SHP77 treated with DMSO at 0.1 percent for 48 hours (cell line): ENCODE measurements around the gene ZNF80.

Experiments
- DNase-seq: peaks from one replicate; lab custom pipeline; 2025; lab: John Stamatoyannopoulos, UW

Gene ZNF80

DNA sequence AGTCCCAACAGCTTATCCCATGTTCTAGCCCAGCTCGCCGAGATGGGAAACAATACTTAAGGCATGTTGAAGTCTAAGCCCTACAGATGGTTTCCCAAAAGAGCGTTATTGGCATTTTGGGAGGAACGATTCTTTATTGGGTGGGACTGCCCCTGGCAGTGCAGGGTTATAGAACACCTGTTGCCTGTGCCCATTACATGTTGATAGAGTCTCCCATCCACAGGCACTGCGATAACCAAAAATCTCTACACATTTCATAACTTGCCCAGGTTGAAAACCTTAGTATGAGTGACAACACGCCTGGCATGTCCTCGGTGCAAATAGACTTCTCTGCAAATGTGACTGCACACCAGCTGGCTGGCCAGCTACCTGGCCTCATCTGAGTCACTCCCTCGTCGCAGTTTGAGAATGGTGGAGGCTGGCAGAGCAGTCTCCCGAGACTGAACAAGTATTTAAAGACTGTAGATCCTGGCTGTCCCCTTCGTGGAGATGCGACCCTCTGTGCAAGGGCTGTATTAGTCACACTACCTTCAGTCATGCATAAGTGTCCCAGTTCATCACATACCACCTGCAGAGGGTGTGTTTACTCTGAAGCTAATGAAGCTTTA, 18.7 kb downstream of the ZNF80 start:
- no peak for DNase-seq

DNA sequence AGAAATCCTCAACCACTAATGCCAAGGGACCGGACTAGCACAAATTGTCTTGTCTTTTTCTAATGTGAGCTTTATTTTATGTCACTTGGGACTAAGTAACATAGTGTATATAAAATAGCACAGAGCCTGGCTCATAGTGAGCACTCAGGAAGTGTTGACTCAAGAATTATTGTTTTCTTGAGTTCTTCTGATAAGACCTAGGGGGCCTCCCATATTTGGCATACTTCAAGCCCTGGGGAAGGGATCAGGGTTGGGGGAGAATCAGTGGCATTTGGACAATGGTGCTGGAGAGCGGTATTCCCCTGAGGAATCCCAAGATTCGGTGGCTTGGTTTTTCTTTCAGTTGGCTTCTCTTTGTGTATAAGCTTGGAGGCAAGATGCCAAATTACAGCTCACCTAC, 19.4 kb downstream of the ZNF80 start:
- DNase-seq: no peak

DNA sequence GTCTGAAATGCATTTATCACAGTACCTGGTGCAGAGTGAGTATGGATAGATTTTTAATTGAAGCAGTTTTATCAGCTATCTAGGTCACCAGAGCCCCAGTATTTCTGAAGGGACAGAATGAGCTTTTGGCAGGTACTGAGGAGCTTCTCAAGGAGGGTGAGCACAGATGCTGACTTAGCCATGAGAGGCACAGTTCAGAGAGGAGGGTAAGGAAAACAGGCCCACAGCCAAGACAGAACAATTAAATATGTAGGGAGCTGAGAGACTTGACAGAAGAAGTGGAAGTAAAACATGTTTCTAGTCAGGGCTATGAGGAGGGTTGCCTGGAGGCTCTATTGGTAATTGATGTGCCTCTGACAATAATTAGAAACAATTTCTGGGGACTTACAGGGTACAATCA, 20.1 kb downstream of the ZNF80 start:
- DNase-seq: no peak

DNA sequence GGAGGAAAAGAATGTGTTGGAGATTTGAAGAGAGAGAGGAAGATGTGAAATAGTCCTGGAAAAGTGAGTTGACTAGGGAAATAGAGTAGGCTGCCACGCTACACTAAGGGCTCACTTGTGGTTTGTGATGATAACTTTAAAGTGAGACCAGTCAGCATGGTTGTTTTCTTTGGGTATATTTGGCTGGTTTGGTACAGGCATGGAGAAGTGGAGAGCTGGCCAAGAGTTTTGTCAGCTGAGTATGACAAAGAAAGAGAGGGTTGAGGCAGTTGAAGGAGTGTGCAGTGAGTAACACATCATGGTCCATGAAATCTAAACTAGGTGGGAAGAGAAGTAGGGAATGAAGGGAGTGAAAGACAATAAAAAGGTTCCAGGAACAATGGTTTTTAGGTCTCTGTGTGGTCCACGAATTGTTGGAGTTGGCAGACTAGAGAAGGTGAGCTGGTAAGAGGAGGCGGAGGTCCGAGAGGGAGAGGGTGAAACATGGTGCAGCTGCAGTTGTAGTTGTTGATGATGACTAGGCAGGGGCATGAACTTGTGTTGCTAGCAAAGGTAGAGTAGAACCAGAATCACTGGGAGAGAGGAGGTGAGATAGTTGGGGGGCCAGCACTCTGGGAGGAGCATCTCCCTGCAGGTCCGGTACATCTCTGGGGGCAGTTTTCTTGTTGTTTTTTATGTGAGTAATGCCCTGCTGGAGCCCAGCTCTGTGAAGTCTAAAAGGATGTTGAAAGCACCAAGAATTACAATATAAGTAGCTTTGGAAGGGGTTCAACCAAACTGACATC, 21.0 kb downstream of the ZNF80 start:
- no peak for DNase-seq

DNA sequence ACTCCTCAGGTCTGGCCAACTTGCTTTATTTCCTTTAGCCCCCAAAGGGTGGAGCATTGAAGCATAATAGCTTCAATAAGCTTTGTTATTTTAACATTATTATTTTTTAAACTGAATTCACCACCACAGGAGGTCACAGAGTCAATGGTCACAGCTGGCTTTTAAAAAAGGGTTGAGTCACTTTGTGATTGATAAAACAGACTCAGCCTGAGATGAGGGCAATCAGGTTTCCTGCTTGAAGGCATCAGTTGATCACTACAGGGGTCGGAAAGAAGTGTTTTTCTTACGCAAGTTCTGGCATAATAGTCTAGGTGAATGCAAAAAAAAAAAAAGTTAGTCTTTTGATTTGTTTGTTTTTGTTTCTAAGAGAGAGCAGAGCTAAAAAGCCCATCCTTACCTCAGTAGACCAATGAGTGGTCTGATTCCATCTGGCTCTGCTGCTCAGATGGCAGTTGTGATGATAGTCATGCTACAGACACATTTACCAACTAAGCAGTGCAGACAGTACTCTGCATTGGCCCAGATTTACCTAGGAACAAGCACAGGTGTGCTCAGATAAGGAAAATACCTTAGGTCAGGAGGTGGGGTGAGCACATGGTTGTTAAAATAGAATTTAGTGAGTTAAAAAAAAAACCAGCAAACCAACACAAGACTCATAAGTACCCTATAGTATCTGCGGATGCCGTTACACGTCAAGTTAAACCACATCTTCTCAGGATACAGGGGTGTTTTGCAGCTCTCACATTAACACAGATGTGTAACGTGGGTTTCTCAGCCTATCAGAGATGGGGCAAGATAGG, 22.6 kb downstream of the ZNF80 start:
- no peak for DNase-seq

DNA sequence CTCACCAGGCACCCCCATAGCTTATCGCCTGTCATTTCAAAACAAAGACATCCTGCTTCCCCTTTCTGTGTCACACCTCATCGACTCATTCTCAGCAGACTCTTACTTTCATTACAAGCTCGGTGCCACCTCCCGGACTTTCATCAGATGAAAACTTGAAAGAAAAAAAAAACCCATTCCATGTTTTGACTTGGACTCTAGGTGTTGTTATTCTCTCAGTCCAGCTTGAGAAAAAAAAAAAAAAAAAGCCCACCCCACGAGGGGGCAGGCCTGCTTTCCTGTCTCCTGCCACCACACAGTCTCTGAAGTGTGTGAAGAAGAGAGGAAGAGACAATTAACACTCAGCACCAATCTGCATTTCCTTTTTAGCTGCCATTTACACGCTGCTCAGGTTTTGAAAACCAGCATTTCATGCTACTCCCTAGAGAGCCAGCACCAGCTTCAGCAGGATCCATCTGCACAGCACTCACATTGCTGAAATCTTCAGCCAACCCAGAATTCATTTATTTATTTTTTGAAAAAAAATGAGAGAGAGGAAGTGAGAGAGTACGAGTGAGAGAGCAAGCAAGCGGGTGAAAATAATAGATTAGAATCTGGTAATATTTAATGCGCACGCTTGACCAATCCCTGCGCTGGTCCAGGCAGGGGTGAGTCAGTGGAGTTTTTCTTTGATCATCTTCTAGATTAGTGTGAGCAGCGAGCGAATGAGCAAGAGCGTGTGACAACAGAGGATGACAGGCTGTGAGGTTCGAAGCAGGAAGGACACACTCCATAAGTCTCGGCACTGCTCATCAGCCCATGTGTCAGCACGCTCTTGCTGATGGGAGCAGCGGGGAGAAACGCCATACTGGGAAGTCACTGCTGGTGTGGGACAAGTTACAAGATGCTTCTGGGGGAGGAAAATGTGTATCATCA, 23.5 kb downstream of the ZNF80 start:
- DNase-seq: no peak

DNA sequence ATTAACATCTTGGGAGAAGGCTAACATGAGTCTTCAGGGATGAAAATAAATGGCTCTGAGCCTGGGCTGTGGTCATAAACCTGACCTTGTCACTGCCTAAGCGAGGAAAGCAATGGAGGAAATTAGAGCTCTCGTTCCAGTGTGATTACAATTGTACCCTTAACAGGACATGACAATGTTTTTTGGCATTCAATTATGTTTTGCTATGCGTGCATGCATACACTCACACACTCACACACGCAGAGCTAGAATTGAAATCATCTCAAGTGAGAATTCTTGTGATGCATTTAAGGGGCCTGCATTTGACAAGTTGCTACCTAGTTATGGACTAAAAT, 24.1 kb downstream of the ZNF80 start:
- no peak for DNase-seq

DNA sequence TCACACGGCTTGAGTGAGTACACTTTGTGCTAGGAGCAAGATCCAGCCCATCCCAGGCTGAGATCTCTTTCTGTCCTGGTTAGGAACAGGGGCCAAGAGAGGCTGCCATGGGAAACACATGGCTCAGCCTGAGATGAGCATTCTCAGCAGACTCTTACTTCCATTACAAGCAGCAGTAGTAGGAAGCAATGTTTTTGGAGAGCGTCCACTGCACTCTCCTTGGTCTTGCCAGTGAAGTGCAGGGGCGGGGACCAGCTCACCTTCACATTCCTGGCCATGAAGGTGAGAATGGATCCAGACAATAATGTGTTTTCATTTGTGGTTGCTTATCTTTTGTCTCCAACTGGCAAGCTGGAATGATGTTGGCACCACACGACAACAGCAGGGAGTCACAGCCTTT, 24.7 kb downstream of the ZNF80 start:
- no peak for DNase-seq

DNA sequence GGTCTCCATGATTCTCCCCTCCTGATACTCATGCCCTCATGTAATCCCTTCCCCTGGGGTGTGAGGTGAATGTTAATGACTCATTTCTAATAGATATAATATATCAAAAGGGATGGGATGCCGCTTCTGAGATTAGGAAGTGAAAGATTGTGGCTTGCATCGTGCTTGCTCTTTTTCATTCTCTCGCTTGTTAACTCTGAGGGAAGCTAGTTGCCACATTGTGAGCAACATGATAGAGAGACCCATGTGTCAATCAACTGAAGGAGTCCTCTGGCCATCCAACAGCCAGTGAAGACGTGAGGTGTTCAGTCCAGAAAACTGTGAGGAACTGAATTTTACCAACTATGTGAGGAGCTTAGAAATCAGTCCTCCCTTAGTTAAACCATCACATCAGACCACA, 29.6 kb downstream of the ZNF80 start:
- DNase-seq: no peak

DNA sequence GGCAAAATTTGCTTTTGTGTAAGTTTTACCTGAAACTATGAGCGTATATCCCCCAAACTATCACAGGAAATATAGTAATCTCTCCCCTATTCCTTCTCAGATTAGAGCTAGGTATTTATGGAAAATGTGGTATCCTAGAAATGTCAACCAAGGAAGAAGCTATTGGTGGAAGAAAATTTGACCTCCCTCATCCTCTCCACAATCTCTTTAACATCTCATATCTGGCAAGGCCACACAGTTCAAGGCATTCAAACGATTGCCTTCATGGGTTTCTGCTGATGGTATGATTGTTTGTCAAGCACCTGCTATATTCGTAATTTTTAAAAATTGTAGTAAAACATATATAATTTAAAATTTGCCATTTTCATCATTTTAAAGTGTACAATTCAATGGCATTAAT, 31.0 kb downstream of the ZNF80 start:
- DNase-seq: no peak

DNA sequence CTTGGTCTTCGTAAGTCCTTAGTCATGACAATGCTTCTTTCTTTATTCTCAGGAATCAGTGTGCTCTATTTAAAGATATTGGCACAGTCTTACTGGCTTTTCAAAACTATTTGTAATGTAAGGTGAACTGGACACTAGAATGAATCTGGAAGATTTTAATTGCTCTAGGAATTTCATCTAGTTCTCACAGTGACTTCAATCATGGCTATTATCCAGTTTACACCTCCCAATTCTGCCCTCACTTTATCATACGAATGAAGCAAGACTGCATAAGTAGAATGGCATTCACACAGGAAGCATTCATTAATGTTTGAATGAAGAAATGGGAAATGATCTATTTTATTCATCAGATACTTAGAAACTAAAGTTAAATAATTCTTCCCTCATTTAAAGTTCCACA, 31.8 kb downstream of the ZNF80 start:
- no peak for DNase-seq

DNA sequence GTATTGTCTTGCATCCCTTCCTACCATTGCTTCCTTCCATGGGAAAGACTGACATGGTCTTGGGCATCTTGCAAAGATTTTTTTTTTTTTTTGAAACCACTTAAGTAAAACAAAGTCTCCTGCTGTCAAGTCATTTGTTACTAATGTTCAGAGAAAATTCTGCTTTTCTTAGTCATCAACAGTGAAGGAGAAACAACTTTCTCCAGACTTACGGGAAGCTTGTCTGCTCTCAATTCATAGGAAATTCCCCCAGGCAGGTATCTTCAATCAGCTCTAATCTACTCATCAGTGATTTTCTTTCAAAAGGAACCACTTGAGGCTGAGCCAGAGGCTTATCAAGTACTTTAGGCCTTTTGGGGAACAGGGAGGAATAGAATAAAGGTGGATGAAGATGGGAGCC, 42.6 kb downstream of the ZNF80 start:
- no peak for DNase-seq

DNA sequence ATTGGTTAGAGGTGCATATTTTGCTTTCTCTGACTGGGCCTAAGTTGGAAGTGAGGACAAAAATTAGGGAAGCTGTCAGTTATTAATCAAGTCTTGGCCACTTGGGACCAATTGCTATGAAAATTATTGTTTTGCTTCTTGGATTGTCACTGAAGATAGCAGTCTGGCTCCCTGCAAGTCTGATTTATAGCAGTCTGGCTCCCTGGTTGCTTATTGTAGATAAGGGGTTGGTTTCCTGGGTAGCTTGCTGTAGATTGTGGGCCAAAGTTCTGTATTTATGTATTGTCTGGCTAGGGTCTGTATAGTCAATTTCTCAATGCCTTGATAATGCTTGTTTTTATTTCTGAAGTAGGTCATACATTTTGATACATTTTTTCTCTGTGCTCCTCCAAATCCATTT, 45.2 kb downstream of the ZNF80 start:
- no peak for DNase-seq

DNA sequence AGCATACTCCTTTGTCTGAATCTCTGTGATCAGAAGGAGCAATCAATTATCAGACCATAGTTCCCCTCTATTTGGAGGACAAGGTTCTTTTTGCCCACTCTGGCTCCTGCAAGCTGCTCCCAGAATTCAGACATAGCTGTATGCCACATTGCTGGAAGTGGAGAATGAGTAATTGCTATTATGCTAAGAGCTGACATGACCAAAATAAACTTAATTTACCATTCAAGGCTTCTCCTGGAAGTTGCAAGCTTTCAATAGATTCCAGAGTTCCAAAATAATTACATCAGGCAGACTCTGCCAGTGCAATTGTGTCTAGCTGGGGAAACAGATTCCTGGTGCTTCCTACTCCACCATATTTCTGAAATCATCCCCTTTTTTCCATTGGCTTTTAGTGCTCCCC, 50.9 kb downstream of the ZNF80 start:
- no peak for DNase-seq
